Testis (tissue), 2 donors: ENCODE data around the gene RHOU.

Source experiments
- POLR2A ChIP-seq: fragments of 450-650 bp; IDR thresholded peaks from one replicate; pipeline ENCODE4 v1.6.1; 2017; ENCODE audit warnings: antibody characterized with exemption, mild to moderate bottlenecking, moderate library complexity
- TF ChIP-seq, protein P1 (sequence below), 3 experiments: fragments of 450-650 bp in 2 of 3; fragments of 200-600 bp in 1 of 3; sonication (generic) in 1 of 3; IDR thresholded peaks; one replicate each; pipeline ENCODE4 v1.5.1; 2016 to 2019; ENCODE audit warnings: antibody characterized with exemption in 3 of 3, mild to moderate bottlenecking in 2 of 3, moderate library complexity in 1 of 3

DNA sequence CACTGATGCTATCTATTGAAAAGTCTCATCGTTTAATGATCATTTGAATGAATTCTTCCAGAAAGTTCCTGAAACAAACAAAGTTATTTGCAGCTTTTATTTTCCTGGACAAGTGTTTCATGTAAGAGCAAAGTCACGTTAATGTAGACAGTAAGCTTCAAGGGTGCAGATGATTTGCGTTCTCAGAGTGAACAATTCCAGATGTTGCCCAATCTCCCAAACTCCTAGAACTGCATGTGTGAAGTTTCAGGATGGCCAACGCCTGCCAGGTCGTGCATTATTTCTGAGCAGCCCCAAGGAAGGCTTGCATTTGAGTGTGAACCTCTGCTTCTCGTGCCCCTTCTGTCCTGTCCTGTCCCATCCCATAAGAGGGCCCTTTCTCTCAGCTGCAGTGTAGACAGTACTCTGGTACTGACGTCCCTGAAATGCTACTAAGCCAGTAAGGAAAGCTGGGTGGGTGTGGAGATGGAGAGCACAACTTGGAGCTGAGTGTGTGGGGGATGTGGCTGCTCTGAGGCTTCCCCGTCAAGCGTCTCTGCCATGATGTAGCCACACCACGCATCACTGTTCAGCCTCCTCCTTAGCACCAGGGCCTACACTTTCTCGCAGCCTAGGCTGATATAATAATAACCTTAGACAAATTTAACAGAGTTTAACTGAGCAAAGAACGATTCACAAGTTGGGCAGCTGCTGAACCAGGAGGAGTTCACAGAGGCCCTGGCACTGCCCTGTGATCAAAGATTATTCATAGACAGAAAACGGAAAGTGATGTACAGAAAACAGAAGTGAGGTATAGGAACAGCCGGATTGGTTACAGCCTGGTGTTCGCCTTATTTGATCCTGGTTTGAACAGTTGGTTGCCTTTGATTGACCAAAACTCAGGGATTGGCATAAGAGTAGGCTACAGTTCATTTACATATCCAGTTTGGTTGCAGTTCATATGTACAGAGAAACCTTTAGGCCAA, 50.4 kb downstream of the RHOU start:
- no peak for TF ChIP-seq POLR2A
- TF ChIP-seq, protein P1, sequence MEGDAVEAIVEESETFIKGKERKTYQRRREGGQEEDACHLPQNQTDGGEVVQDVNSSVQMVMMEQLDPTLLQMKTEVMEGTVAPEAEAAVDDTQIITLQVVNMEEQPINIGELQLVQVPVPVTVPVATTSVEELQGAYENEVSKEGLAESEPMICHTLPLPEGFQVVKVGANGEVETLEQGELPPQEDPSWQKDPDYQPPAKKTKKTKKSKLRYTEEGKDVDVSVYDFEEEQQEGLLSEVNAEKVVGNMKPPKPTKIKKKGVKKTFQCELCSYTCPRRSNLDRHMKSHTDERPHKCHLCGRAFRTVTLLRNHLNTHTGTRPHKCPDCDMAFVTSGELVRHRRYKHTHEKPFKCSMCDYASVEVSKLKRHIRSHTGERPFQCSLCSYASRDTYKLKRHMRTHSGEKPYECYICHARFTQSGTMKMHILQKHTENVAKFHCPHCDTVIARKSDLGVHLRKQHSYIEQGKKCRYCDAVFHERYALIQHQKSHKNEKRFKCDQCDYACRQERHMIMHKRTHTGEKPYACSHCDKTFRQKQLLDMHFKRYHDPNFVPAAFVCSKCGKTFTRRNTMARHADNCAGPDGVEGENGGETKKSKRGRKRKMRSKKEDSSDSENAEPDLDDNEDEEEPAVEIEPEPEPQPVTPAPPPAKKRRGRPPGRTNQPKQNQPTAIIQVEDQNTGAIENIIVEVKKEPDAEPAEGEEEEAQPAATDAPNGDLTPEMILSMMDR (IDR thresholded peaks at IDR 0.05): no peak
